Measurements from ENCODE around the gene MISP3.
"Not testable (repeated sequence)": the region's sequence is repeated elsewhere in the genome, so short reads cannot be mapped to it uniquely, and the experiment has no call there.

The MISP3 gene

DNA sequence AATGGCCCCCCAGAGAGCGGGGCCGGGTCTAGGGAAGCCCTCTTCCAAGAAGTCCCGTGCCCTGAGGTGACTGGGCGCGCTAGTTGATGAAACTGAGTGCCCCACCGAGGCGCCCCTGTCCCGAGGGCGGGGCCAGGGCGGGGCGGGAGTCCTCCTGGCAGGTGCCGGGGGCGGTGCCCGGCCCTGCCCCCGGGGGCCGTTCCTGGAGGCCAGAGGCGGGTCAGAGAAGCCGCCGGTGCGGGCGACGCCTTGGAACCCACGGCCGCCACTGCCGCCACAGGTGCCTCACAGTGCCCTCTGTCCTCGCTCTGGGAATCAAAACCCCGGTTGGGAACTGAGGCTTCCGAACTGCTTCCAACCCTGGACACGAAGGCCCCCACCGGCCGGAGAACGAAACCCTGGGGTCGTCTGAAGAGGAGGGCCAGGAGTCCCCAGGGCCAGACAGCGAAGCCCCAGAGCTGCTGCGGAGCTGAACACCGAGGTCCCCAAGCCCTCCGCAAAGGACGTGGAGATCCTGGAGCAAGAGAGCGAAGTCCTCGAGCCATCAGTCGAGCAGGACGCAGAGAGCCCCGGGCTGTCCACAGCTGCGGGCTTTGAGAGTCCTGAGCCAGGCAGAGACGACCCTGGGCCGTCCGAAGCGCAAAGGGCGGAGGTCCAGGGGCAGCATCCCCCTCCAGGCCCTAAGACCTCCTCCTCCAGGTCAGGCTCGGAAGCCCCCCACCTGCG, at the start of gene MISP3:
MISP3 (plus strand) TSS at position 252 of the 726 bp plus-strand sequence. CDS start 524 bp downstream, outside the sequence.
- Mint-ChIP-seq H3K4me3 (peak within 1 kb of the TSS; percentile 88 to 89), H3K27ac (no peak within 1 kb of the TSS), H3K4me1 (peaks cover 33% of the 10 kb centered on the region), H3K27me3 (no peaks in the 10 kb centered on the region), H3K9me3 (no peaks in the 10 kb centered on the region)
- DNase-seq (peak; percentile 50 to 56), ATAC-seq (peak; percentile 18)

DNA sequence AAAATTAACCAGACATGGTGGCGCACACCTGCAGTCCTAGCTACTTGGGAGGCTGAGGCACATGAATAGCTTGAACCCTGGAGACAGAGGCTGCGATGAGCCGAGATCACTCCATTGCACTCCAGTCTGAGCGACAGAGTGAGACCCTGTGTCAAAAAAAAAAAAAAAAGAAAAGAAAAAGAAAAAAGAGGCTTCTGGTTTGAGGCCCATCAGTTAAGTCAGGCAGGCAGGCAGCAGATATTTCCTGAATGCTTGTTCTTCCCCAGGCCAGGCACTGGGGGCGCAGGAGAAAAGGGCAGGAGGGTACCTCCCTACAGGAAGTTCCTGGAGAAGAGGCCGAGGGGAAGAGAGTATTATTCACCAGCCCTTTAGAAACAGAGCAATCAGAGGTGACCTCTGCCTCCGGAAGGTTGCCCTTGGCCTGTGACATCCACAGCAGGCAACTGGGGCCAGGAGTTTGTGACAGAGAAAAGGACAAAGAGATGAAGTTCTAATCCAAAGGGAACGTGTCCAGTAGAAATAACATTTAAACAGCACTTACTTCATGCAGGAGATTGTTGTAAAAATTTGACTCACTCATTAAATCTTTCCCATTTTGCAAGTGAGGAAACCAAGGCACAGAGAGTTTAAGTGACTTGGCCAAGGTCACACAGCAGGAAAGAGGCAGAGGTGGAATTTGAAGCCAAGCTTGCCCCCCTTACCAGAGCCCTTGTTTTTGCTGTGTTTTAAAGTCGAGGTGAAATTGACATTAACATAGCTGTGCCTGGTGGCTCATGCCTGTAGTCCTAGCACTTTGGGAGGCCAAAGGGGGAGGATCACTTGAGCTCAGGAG, 49.0 kb upstream of the MISP3 start:
- Mint-ChIP-seq H3K9me3 (no peaks in the 10 kb centered on the region), H3K4me1 (peaks cover 16% of the 10 kb centered on the region), H3K27ac (peak overlapping the region in 1 of 2 donors; percentile 74), H3K4me3 (no peak overlapping the region), H3K27me3 (no peaks in the 10 kb centered on the region)
- no peak for ATAC-seq
- no peak for DNase-seq

DNA sequence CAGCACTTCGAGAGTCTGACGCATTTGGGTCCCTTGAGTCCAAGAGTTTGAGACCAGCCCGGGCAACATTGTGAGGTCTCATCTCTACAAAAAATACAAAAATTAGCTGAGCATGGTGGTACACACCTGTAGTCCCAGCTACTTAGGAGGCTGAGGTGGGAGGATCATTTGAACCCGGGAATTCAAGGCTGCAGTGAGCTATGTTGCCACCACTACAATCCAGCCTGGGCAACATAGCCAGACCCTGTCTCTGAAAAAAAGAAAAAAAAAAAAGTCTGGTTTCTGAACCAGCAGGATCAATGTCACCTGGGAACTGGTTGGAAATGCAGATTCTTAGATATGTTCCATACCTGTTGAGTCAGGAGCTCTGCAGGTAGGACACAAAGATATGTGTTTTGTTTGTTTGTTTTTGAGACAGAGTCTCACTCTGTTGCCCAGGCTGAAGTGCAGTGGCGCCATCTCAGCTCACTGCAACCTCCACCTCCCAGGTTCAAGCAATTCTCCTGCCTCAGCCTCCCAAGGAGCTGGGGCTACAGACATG, 45.9 kb upstream of the MISP3 start:
- not testable (repeated sequence) for H3K27ac Mint-ChIP-seq, ATAC-seq, H3K4me3 Mint-ChIP-seq, H3K27me3 Mint-ChIP-seq, H3K9me3 Mint-ChIP-seq, DNase-seq
- peaks cover 25% of the 10 kb centered on the region for H3K4me1 Mint-ChIP-seq

DNA sequence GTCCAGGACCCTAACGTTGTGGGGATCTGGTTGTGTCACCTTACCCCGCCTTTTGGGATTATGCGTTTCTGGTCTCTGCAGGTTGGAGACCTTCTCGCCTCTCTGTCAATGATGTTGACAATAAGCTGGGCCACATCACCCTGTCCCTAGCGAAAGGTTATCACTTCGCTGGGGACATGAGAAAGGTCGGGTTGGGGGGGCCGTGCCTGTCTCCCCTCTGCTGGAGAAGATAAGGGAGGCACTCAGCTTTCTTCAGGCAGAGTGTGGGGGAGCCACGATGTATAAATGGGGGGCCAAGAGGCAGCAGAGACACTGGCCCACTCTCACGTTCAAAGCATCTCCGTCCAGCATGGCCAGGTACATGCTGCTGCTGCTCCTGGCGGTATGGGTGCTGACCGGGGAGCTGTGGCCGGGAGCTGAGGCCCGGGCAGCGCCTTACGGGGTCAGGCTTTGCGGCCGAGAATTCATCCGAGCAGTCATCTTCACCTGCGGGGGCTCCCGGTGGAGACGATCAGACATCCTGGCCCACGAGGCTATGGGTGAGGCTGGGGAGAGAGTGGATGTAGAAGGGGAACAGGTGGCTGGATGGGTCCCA, 44.6 kb upstream of the MISP3 start, which contains the start of gene RLN3:
RLN3 (plus strand) TSS at position 293 of the 595 bp plus-strand sequence; CDS start at position 350, 57 bp downstream.
- DNase-seq (no peak), ATAC-seq (no peak)
- Mint-ChIP-seq H3K27ac (no peak within 1 kb of the TSS), H3K27me3 (no peaks in the 10 kb centered on the region), H3K4me3 (no peak within 1 kb of the TSS), H3K4me1 (peaks cover 32% of the 10 kb centered on the region), H3K9me3 (no peaks in the 10 kb centered on the region)

DNA sequence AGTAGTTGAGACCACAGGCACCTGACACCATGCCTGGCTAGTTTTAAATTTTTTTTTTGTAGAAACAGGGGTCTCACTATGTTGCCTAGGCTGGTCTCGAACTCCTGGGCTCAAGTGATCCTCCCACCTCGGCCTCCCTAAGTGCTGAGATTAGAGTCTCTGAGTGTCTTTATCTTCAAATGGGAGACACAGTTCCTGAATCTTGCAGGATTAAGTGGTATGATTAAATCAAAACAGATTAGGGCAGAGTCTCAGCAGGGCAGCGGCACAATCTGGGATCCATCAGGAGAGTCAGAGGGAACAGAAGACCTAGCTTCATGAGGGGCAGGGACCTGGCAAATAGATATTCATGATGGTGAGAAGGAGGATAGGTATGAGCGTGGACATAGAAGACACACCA, 43.7 kb upstream of the MISP3 start:
- Mint-ChIP-seq H3K27me3 (no peaks in the 10 kb centered on the region), H3K4me1 (peaks cover 27% of the 10 kb centered on the region), H3K4me3 (no peak overlapping the region), H3K27ac (no peak overlapping the region), H3K9me3 (no peaks in the 10 kb centered on the region)
- DNase-seq (no peak), ATAC-seq (no peak)

DNA sequence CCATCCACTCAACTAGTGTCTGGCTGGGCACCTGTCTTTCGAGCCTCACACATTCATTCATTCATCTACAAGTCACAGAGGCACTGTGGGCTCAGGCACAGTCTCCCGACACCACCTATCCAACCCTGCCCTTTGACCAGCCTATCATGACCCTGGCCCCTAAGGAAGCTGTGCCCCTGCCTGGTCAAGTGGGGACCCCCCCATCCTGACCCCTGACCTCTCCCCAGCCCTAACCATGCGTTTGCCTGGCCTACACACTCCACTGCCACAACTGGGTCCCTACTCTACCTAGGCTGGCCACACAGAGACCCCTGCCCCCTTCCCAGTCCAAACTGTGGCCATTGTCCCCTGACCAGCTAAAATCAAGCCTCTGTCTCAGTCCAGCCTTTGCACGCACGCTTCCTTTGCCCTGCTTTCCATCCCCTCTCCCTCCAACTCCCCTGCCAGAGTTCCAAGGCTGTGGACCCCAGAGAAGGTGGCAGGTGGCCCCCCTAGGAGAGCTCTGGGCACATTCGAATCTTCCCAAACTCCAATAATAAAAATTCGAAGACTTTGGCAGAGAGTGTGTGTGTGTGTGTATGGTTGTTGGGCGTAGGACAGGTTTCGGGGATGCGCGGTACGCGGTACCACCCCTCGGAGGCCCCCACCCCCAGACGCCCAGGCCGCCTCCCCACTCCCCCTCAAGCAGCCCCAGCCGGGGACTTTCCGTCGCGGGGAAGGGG, 41.4 kb upstream of the MISP3 start:
- H3K4me3 Mint-ChIP-seq, result peak overlapping the region; percentile 89 to 96
- no peaks in the 10 kb centered on the region for H3K9me3 Mint-ChIP-seq
- peak overlapping the region in 1 of 2 donors; percentile 98 for H3K27ac Mint-ChIP-seq
- DNase-seq (no peak), ATAC-seq (no peak)
- no peaks in the 10 kb centered on the region for H3K27me3 Mint-ChIP-seq
- H3K4me1 Mint-ChIP-seq, result peaks cover 37% of the 10 kb centered on the region

DNA sequence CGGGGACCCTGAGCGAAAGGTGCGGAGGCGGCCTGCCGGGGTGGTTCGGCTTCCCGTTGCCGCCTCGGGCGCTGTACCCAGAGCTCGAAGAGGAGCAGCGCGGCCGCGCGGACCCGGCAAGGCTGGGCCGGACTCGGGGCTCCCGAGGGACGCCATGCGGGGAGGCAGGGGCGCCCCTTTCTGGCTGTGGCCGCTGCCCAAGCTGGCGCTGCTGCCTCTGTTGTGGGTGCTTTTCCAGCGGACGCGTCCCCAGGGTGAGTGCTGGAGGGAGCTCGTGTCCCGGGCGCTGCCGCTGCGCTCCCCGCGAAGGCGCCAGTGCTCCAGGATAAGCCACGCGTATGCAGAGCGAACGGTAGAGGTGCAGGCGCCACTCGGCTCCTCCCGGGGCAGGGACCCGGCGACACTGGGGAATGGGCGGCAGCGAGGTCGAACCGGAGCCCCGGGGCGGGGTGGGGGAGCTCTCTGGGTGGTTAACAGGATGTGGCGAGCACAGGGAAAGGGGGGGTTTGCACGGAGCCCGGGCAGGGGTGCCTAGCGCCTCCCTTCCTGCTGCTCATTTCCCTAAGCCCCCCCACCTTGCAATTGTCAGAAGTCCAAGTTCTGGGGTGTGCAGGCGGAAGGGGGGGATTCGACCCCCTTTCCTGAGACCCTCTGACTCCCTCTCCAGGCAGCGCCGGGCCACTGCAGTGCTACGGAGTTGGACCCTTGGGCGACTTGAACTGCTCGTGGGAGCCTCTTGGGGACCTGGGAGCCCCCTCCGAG, 40.7 kb upstream of the MISP3 start, which contains the start of gene IL27RA:
IL27RA (plus strand) TSS at position 44 of the 762 bp plus-strand sequence; CDS start at position 155, 111 bp downstream.
- peak within 1 kb of the TSS; percentile 89 to 96 for H3K4me3 Mint-ChIP-seq
- no peaks in the 10 kb centered on the region for H3K9me3 Mint-ChIP-seq
- peak; percentile 90 for ATAC-seq

DNA sequence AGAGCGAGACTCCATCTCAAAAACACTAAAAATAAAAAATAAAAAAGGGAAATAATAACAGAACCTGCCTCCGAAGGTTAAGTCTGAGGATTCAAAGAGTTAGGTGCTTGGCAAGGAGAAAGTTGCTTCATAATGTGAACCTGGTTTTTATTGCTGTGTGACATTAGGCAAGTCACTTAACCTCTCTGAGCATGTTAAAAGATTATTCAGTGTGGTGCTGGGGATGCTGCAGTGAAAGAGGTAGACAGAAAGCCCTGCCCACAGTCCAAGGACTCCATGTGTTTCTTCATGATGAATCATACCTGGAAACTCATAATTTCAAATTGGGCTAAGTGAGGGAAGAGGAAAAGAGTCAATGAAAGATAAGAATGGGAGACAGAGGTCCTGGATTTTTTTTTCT, 38.6 kb upstream of the MISP3 start:
- Mint-ChIP-seq H3K27ac (no peak overlapping the region), H3K4me3 (peak overlapping the region in 1 of 2 donors; percentile 31), H3K9me3 (no peaks in the 10 kb centered on the region), H3K27me3 (no peaks in the 10 kb centered on the region), H3K4me1 (peaks cover 45% of the 10 kb centered on the region)
- no peak for ATAC-seq
- no peak for DNase-seq

More for the DNA sequence above, 40.7 kb upstream of the MISP3 start, which contains the start of gene IL27RA:
- DNase-seq, result peak; percentile 74 to 80
- peaks cover 37% of the 10 kb centered on the region for H3K4me1 Mint-ChIP-seq
- H3K27me3 Mint-ChIP-seq, result no peaks in the 10 kb centered on the region
- peak within 1 kb of the TSS; percentile 43 to 98 for H3K27ac Mint-ChIP-seq

DNA sequence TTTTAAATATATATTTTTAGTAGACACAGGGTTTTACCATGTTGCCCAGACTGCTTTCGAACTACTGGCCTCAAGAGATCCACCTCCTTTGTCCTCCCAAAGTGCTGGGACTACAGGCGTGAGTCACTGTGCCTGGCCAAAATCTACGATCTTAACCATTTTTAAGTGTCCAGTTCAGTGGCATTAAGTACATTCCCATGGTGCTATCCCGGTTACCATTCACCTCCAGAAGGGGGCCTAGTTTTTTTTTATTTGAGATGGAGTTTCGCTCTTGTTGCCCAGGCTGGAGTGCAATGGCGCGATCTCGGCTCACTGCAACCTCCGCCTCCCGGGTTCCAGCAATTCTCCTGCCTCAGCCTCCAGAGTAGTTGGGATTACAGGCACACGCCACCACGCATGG, 37.4 kb upstream of the MISP3 start:
- H3K27ac Mint-ChIP-seq, ATAC-seq, H3K4me3 Mint-ChIP-seq, H3K9me3 Mint-ChIP-seq, DNase-seq, H3K27me3 Mint-ChIP-seq: not testable (repeated sequence)
- H3K4me1 Mint-ChIP-seq, result peaks cover 50% of the 10 kb centered on the region

DNA sequence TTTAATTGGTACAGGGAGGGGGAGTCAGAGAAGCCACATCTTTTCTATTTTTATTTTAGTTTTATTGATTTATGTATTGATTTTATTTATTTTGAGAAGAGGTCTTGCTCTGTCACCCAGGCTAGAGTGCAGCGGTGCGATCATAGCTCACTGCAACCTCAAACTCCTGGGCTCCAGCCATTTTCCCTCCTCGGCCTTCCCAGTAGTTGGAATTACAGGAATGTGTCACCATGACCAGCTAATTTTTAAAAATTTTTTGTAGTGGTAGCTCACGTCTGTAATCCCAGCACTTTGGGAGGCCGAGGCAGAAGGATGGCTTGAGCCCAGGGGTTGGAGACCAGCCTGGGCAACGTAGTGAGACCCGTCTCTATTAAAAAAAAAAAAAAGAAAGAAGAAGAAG, 36.9 kb upstream of the MISP3 start:
- Mint-ChIP-seq H3K27me3 (no peaks in the 10 kb centered on the region), H3K4me1 (peaks cover 47% of the 10 kb centered on the region), H3K27ac (no peak overlapping the region), H3K9me3 (no peaks in the 10 kb centered on the region), H3K4me3 (no peak overlapping the region)
- ATAC-seq (no peak), DNase-seq (no peak)

DNA sequence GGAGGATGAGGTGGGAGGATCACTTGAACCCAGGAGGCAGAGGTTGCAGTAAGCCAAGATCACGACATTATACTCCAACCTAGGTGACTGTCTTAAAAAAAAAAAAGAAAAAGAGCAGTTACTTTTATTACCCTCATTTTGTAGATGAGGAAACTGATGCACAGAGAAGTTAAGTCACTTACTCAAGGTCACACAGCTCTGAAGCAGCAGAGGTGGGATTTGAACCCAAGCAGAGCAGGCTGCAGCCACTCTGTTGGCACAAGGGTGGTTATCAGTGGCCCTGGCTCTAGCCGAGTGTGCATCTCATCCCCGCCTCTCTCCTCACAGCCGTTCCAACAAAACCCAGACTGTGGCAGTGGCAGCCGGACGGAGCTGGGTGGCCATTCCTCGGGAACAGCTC, 33.4 kb upstream of the MISP3 start:
- peak overlapping the region in 1 of 2 donors; percentile 69 for H3K27ac Mint-ChIP-seq
- no peak for DNase-seq
- no peak overlapping the region for H3K4me3 Mint-ChIP-seq
- H3K9me3 Mint-ChIP-seq, result no peaks in the 10 kb centered on the region
- no peak for ATAC-seq
- peaks cover 22% of the 10 kb centered on the region for H3K4me1 Mint-ChIP-seq
- no peaks in the 10 kb centered on the region for H3K27me3 Mint-ChIP-seq

DNA sequence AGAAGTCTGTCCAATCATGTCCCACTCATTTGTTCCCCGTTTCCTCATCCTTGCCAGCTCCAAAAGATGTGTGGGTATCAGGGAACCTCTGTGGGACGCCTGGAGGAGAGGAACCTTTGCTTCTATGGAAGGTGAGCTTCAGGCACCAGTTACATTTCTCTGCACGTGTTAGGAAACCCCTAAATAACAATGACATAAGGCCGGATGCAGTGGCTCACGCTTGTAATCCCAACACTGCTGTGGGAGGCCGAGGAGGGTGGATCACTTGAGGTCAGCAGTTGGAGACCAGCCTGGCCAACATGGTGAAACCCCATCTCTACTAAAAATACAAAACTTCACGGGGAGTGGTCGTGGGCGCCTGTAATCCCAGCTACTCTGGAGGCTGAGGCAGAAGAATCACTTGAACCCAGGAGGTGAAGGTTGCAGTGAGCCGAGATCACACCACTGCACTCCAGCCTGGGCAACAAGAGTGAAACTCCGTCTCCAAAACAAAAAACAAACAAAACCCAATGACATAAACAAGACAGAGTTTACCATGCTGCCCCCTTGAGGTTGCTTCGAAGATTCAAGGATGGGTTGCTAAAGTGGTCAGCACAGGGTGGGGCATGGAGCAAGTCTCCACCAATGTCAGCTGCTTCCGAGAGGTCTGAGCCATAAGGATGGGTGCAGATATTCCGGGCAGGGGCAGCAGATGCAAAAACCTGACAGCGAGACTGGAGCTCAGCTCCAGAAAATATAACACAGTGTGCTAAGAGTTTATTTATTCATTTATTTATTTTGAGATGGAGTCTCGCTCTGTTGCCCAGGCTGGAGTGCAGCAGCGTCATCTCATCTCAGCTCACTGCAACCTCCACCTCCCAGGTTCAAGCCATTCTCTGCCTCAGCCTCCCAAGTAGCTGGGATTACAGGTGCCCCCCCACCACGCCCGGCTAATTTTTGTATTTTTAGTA, 29.7 kb upstream of the MISP3 start:
- peak in 1 of 2 donors; percentile 39 for DNase-seq

DNA sequence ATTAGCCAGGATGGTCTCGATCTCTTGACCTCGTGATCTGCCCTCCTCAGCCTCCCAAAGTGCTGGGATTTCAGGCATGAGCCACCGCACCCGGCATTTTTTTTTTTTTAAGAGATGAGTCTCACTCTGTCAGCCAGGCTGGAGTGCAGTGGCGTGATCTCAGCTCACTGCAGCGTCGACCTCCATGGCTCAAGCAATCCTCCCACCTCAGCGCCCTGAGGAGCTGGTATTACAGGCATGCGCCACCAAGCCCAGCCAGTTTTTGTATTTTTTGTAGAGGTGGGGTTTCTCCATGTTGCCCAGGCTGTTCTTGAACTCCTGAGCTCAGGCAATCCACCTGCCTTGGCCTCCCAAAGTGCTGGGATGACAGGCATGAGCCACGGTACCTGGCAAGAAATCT, 24.7 kb upstream of the MISP3 start:
- Mint-ChIP-seq H3K9me3 (peaks cover 0 to 13% of the 10 kb centered on the region in 2 donors), H3K4me1 (peaks cover 25% of the 10 kb centered on the region)
- DNase-seq, H3K4me3 Mint-ChIP-seq, ATAC-seq, H3K27ac Mint-ChIP-seq, H3K27me3 Mint-ChIP-seq: not testable (repeated sequence)

More for the DNA sequence above, 29.7 kb upstream of the MISP3 start:
- H3K4me1 Mint-ChIP-seq, result peaks cover 17% of the 10 kb centered on the region
- ATAC-seq, result peak; percentile 64
- H3K27ac Mint-ChIP-seq, result peak overlapping the region in 1 of 2 donors; percentile 86
- not testable (repeated sequence) for H3K4me3 Mint-ChIP-seq, H3K27me3 Mint-ChIP-seq, H3K9me3 Mint-ChIP-seq
